Adrenal gland (tissue), 12 donors: ENCODE measurements around the gene TUBB4A. TPM values are rescaled to one million over a fixed set of nuclear protein-coding genes. Genes with fewer than 3 reads are reported as not detected.

Source experiments
- DNase-seq, 7 donors: peaks; one replicate each; pipeline ENCODE4 v3.0.0-alpha.2; 2019 to 2020
- H3K27ac ChIP-seq, 5 donors: fragments of 200-600 bp; sonication (generic) in 4 of 5; 1 replicate in 3 of 5; 2 replicates in 2 of 5; pipeline versions ENCODE4 v1.5.1 to v1.8.0; 2016 to 2020; ENCODE audit warnings: mild to moderate bottlenecking in 1 of 5
- H3K27me3 ChIP-seq: fragments of 200-600 bp; 2 replicates; pipeline ENCODE4 v1.8.0; 2021
- H3K36me3 ChIP-seq, 2 donors: fragments of 200-600 bp; replicated peaks in 1 of 2; 1 replicate in 1 of 2; 2 replicates in 1 of 2; pipeline versions ENCODE4 v1.5.1 to v1.8.0; 2018 to 2022
- H3K4me1 ChIP-seq, 2 donors: fragments of 200-600 bp; replicated peaks in 1 of 2; 1 replicate in 1 of 2; 2 replicates in 1 of 2; pipeline versions ENCODE4 v1.5.1 to v1.8.0; 2018 to 2021
- H3K4me3 ChIP-seq, 4 donors: fragments of 200-600 bp; sonication (generic) in 3 of 4; one replicate each; pipeline ENCODE4 v1.5.1; 2016 to 2018
- H3K9me3 ChIP-seq, 3 donors: fragments of 200-600 bp; sonication (generic) in 1 of 3; replicated peaks in 1 of 3; 1 replicate in 2 of 3; 2 replicates in 1 of 3; pipeline versions ENCODE4 v1.5.1 to v1.8.0; 2016 to 2021
- POLR2A ChIP-seq, 2 donors: fragments of 450-650 bp; IDR thresholded peaks; one replicate each; pipeline ENCODE4 v1.6.1; 2017; ENCODE audit warnings: antibody characterized with exemption in 2 of 2, mild to moderate bottlenecking in 2 of 2, moderate library complexity in 1 of 2
- WGBS, 4 donors: extraction: QIAGEN DNeasy Blood & Tissue Kit in 2 of 4; methylation state at CpG; one replicate each; pipeline versions ENCODE4 v1.1.5 to v1.1.7; 2013 to 2017; 5-methylcytosine and 5-hydroxymethylcytosine counted together
- intact Hi-C, 2 donors: fragments of 100-400 bp; cut with DNase I; formaldehyde crosslinking; loops; one replicate each; pipeline versions ENCODE4 v1.14.1 to v1.15.0; 2022 to 2023
- polyA plus RNA-seq, 3 donors: library from polyadenylated mRNA; stranded (reverse); fragments of 200-250 nt in 2 of 3; fragments of 350-450 nt in 1 of 3; fragmentation: Illumina TruSeq in 1 of 3; extraction: RNeasy Lipid Tissue Mini Kit (QIAGEN cat#74804) in 1 of 3; gene quantifications; one replicate each; pipeline ENCODE4 v1.2.3, GENCODE V29; 2013 to 2014
- total RNA-seq, 9 donors: library from RNA; depleted of rRNA in 4 of 9; stranded (reverse); fragments of >200 nt in 4 of 9; fragments of 120-200 nt in 1 of 9; fragmentation: NEBNext Ultra II Directional in 1 of 9; extraction: Animal tissue kit (Norgen Biotek cat#: 25700) in 1 of 9; gene quantifications; one replicate each; pipeline versions ENCODE4 v1.1.0 to v1.2.4, GENCODE V29; 2013 to 2023
- TF ChIP-seq, protein P1 (sequence below), 6 experiments: fragments of 450-650 bp in 4 of 6; fragments of 200-600 bp in 2 of 6; sonication (generic) in 1 of 6; IDR thresholded peaks; 1 replicate in 5 of 6; 2 replicates in 1 of 6; pipeline versions ENCODE4 v1.5.1 to v1.8.0; 2016 to 2021; ENCODE audit warnings: antibody characterized with exemption in 6 of 6, mild to moderate bottlenecking in 2 of 6, moderate library complexity in 1 of 6
- donor health status: healthy with polysubstance abuse.
- donor health status: Bipolar disorder and iron deficiency.
- donor health status: DM: yes; HTN: yes; CAD: no.
- donor health status: DM: no; HTN: no; CAD: no.
- donor health status: DM: no; HTN: no; CAD: no.
- donor health status: DM: yes; HTN: yes; CAD: no.

Gene TUBB4A
- total and polyA plus RNA-seq, 12 donors, result 50.4 to 752 (median 138) TPM

DNA sequence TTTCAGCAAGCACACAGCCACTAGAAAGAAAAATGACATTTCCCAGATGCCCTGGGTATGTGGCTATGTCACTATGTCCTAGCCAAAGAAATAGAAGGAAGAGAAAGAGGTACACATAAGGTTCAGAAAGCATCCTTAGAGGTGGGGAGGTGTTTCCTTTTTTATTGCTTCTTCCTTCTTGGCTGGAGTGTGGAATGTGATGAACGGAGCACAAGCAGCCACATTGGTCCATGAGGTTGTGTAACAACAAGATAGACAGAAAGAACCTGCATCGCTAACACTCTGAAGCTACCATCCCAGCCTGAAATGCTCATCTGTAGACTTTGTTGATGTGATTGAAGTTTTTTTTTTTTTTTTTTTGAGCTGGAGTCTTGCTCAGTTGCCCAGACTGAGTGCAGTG is 49.2 kb downstream of the TUBB4A start:
- Histone ChIP-seq H3K27me3 (no peaks in the 10 kb centered on the region), H3K4me3 (no peak overlapping the region), H3K27ac (no peak overlapping the region), H3K4me1 (no peaks in the 10 kb centered on the region), H3K9me3 (no peaks in the 10 kb centered on the region), H3K36me3 (peaks cover 0 to 18% of the 10 kb centered on the region in 2 donors)
- intact Hi-C loops, result no loop called here
- DNase-seq, result no peak
- 91 to 100% (median 98%) methylated on average over 2 of the region's 2 CpGs for WGBS, 4 donors
- TF ChIP-seq, protein P1, sequence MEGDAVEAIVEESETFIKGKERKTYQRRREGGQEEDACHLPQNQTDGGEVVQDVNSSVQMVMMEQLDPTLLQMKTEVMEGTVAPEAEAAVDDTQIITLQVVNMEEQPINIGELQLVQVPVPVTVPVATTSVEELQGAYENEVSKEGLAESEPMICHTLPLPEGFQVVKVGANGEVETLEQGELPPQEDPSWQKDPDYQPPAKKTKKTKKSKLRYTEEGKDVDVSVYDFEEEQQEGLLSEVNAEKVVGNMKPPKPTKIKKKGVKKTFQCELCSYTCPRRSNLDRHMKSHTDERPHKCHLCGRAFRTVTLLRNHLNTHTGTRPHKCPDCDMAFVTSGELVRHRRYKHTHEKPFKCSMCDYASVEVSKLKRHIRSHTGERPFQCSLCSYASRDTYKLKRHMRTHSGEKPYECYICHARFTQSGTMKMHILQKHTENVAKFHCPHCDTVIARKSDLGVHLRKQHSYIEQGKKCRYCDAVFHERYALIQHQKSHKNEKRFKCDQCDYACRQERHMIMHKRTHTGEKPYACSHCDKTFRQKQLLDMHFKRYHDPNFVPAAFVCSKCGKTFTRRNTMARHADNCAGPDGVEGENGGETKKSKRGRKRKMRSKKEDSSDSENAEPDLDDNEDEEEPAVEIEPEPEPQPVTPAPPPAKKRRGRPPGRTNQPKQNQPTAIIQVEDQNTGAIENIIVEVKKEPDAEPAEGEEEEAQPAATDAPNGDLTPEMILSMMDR (IDR thresholded peaks at IDR 0.05), result no peak
- TF ChIP-seq POLR2A (IDR thresholded peaks at IDR 0.05), result no peak

DNA sequence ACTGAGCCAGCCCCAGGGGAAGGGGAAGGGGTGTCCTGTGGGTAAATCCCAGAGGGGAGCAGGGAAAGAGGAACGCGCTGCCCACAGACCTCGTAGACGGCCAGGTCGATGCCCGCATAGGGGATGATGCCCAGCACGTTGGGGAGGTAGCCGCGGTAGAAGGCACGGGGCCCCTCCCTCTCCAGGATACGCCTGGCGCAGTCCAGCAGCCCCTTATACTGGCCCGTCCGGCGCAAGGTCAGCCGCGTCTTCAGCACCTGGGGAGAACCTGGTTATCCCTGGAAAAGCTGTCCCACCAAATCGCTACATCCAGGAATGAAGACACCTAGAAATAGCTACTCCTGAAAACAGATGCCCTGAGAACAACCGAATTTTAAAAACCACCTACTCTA is 49.9 kb downstream of the TUBB4A start:
- intact Hi-C loops, result no loop called here
- Histone ChIP-seq H3K9me3 (no peaks in the 10 kb centered on the region), H3K27ac (no peak overlapping the region), H3K27me3 (no peaks in the 10 kb centered on the region), H3K4me3 (no peak overlapping the region), H3K4me1 (no peaks in the 10 kb centered on the region), H3K36me3 (peaks cover 0 to 18% of the 10 kb centered on the region in 2 donors)
- no peak for TF ChIP-seq POLR2A (IDR thresholded peaks at IDR 0.05)
- TF ChIP-seq, protein P1 (IDR thresholded peaks at IDR 0.05), result no peak
- no peak for DNase-seq
- WGBS, 4 donors, result 88 to 97% (median 96%) methylated on average over 8 to 19 of the region's 19 CpGs

DNA sequence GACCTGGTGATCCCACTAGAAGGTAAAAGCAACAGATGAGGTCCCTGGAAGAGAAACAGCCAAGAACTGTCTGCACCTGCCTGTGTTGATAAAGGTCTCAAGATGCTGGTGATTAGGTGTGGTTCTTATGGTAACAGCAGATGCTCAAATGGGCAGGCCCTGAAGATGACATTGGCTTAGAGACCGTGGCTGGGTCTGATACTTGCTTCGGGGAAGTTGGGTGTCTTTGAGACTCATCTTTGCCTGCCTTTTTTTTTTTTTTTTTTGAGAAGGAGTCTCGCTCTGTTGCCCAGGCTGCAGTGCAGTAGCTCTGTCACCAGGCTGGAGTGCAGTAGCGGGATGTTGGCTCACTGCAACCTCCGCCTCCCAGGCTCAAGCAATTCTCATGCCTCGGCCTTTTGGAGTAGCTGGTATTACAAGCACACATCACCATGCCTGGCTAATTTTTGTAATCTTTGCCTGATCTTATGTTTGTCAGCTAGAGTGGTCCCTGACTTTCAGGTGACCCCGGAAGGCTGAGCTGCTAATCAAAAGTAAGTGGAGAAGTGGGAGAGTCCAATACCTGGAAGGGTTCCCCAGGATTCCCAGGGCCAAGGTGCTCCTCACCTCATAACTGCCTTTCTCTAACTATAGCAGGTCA is 50.4 kb downstream of the TUBB4A start:
- Histone ChIP-seq H3K9me3 (no peaks in the 10 kb centered on the region), H3K36me3 (peaks cover 0 to 18% of the 10 kb centered on the region in 2 donors), H3K4me3 (no peak overlapping the region), H3K27ac (no peak overlapping the region), H3K4me1 (no peaks in the 10 kb centered on the region), H3K27me3 (no peaks in the 10 kb centered on the region)
- intact Hi-C loops, result no loop called here
- DNase-seq, result no peak
- no peak for TF ChIP-seq POLR2A (IDR thresholded peaks at IDR 0.05)
- TF ChIP-seq, protein P1 (IDR thresholded peaks at IDR 0.05), result no peak
- 92 to 97% (median 96%) methylated on average over 6 to 7 of the region's 7 CpGs for WGBS, 4 donors

DNA sequence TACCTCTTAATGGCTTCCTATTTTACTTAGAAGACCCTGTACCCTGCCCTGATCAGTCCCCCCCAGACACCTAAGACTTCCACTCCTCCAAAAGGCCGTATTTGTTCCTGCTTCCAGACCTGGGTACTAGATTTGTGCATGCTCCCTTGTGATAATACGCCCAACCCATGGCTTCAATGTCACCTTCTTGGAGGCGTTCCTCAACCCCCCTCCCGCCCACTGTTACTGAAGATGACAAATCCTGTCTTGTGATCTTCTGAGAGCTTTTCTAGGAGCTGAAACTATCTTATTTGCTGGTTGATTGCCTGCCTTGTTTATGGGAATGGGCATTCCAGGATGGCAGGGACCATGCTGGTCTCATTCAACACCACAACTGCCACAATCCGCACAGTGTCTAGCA is 51.9 kb downstream of the TUBB4A start:
- H3K27me3 ChIP-seq, result no peaks in the 10 kb centered on the region
- intact Hi-C loops, result no loop called here
- 93 to 96% (median 94%) methylated on average over 5 of the region's 5 CpGs for WGBS, 4 donors
- H3K9me3 ChIP-seq, result no peaks in the 10 kb centered on the region
- peaks cover 0 to 18% of the 10 kb centered on the region in 2 donors for H3K36me3 ChIP-seq
- DNase-seq, result no peak
- H3K4me3 ChIP-seq, result no peak overlapping the region
- no peaks in the 10 kb centered on the region for H3K4me1 ChIP-seq
- TF ChIP-seq POLR2A (IDR thresholded peaks at IDR 0.05), result no peak
- TF ChIP-seq, protein P1 (IDR thresholded peaks at IDR 0.05), result no peak
- no peak overlapping the region for H3K27ac ChIP-seq
